Measurements from ENCODE around the gene PDE6H. TPM values are rescaled to one million over a fixed set of nuclear protein-coding genes. Genes with fewer than 3 reads are reported as not detected.

PDE6H gene
- polyA plus RNA-seq, 1 of the 3 experiments (the other 2 are of a cell fraction) = not detected

DNA sequence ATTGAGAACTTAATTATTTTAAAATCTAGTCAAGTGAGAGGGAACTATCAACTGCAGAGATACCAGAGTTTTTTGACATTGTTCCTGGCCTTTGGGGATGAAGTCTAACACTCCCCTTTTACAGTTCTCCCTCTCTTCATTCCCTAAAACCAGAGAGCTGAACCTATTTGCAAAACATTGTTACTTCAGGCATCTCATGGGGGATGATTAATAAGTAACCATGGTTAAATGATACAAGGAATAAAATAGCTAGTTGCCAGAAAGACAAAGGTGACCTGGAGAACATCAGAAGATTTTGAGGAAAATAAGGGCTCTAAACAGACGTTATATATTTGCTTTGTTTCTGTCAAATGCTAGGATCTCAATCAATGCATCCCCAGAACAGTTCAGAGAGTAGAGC, 42.3 kb downstream of the PDE6H start:
- H3K4me3 ChIP-seq (ENCODE audit: low read depth in 2 of 2, low read length in 1 of 2) = no peak overlapping the region
- no peaks in the 10 kb centered on the region for H3K9me2 ChIP-seq
- WGBS (ENCODE audit: low lambda C conversion rate) = 0% methylated on average over 1 of the region's 1 CpG
- TF ChIP-seq, protein P1, sequence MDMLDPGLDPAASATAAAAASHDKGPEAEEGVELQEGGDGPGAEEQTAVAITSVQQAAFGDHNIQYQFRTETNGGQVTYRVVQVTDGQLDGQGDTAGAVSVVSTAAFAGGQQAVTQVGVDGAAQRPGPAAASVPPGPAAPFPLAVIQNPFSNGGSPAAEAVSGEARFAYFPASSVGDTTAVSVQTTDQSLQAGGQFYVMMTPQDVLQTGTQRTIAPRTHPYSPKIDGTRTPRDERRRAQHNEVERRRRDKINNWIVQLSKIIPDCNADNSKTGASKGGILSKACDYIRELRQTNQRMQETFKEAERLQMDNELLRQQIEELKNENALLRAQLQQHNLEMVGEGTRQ (IDR thresholded peaks at IDR 0.05; ENCODE audit: borderline replicate concordance, low read depth, low read length) = no peak
- TF ChIP-seq GATA2 (CRISPR knock-in tag; IDR thresholded peaks at IDR 0.05) (no peak), EP300 (IDR thresholded peaks at IDR 0.05; ENCODE audit: borderline replicate concordance in 1 of 2, low read depth in 1 of 2, low read length in 1 of 2) (no peak), JUND (IDR thresholded peaks at IDR 0.05) (no peak), TEAD4 (IDR thresholded peaks at IDR 0.05; ENCODE audit: borderline replicate concordance, insufficient read depth) (no peak), FOXM1 (IDR thresholded peaks at IDR 0.05; ENCODE audit: low read depth) (no peak), GABPA (IDR thresholded peaks at IDR 0.05; ENCODE audit: low read depth) (no peak), EZH2phosphoT487 (IDR thresholded peaks at IDR 0.05; ENCODE audit: borderline replicate concordance, low read depth) (no peak), SMC3 (IDR thresholded peaks at IDR 0.05; ENCODE audit: low read depth, low read length) (no peak), RCOR1 (IDR thresholded peaks at IDR 0.05; ENCODE audit: low read length) (no peak), CHD2 (IDR thresholded peaks at IDR 0.05; ENCODE audit: low read length, partially characterized antibody) (no peak), TCF12 (IDR thresholded peaks at IDR 0.05) (no peak)
- TF ChIP-seq, protein P2, sequence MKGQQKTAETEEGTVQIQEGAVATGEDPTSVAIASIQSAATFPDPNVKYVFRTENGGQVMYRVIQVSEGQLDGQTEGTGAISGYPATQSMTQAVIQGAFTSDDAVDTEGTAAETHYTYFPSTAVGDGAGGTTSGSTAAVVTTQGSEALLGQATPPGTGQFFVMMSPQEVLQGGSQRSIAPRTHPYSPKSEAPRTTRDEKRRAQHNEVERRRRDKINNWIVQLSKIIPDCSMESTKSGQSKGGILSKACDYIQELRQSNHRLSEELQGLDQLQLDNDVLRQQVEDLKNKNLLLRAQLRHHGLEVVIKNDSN (IDR thresholded peaks at IDR 0.05; ENCODE audit: borderline replicate concordance, low read depth) = no peak
- TF ChIP-seq, protein P3, sequence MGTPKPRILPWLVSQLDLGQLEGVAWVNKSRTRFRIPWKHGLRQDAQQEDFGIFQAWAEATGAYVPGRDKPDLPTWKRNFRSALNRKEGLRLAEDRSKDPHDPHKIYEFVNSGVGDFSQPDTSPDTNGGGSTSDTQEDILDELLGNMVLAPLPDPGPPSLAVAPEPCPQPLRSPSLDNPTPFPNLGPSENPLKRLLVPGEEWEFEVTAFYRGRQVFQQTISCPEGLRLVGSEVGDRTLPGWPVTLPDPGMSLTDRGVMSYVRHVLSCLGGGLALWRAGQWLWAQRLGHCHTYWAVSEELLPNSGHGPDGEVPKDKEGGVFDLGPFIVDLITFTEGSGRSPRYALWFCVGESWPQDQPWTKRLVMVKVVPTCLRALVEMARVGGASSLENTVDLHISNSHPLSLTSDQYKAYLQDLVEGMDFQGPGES (IDR thresholded peaks at IDR 0.05; ENCODE audit: low read depth, low read length) = no peak
- TF ChIP-seq, protein P4, sequence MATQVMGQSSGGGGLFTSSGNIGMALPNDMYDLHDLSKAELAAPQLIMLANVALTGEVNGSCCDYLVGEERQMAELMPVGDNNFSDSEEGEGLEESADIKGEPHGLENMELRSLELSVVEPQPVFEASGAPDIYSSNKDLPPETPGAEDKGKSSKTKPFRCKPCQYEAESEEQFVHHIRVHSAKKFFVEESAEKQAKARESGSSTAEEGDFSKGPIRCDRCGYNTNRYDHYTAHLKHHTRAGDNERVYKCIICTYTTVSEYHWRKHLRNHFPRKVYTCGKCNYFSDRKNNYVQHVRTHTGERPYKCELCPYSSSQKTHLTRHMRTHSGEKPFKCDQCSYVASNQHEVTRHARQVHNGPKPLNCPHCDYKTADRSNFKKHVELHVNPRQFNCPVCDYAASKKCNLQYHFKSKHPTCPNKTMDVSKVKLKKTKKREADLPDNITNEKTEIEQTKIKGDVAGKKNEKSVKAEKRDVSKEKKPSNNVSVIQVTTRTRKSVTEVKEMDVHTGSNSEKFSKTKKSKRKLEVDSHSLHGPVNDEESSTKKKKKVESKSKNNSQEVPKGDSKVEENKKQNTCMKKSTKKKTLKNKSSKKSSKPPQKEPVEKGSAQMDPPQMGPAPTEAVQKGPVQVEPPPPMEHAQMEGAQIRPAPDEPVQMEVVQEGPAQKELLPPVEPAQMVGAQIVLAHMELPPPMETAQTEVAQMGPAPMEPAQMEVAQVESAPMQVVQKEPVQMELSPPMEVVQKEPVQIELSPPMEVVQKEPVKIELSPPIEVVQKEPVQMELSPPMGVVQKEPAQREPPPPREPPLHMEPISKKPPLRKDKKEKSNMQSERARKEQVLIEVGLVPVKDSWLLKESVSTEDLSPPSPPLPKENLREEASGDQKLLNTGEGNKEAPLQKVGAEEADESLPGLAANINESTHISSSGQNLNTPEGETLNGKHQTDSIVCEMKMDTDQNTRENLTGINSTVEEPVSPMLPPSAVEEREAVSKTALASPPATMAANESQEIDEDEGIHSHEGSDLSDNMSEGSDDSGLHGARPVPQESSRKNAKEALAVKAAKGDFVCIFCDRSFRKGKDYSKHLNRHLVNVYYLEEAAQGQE (IDR thresholded peaks at IDR 0.05; ENCODE audit: low read depth, low read length) = no peak
- TF ChIP-seq, protein P5, sequence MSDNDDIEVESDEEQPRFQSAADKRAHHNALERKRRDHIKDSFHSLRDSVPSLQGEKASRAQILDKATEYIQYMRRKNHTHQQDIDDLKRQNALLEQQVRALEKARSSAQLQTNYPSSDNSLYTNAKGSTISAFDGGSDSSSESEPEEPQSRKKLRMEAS (IDR thresholded peaks at IDR 0.05; ENCODE audit: low read depth) = no peak
- H3K27ac ChIP-seq (ENCODE audit: low read depth in 2 of 2, low read length in 1 of 2) = no peak overlapping the region
- CTCF ChIA-PET = no interaction called here
- 0 out of 2 replicates have a peak, but pooled peaks cover 3% of the 10 kb centered on the region for H3K9me3 ChIP-seq
- no peaks in the 10 kb centered on the region for H3K36me3 ChIP-seq (replicated peaks in 1 of 2; ENCODE audit: control insufficient read depth in 1 of 2, insufficient read depth in 2 of 2, low read length in 1 of 2)
- H3K79me2 ChIP-seq (ENCODE audit: insufficient read depth) = no peaks in the 10 kb centered on the region
- H3K4me1 ChIP-seq (ENCODE audit: control insufficient read depth in 1 of 2, insufficient read depth in 2 of 2, low read depth in 1 of 2, low read length in 1 of 2) = no peaks in the 10 kb centered on the region
- POLR2A ChIA-PET = no interaction called here
- no peak overlapping the region for H2AFZ ChIP-seq (ENCODE audit: low read depth)
- no peak overlapping the region for H3K9ac ChIP-seq
- no peaks in the 10 kb centered on the region for H3F3A ChIP-seq (replicated peaks; ENCODE audit: insufficient read depth)
- no peak overlapping the region for H3K4me2 ChIP-seq
- H4K20me1 ChIP-seq (ENCODE audit: insufficient read depth) = no peaks in the 10 kb centered on the region
- peaks cover 23% of the 10 kb centered on the region; the same call in 1 of the 2 replicates for H3K27me3 ChIP-seq (ENCODE audit: insufficient read depth)
- no peak for DNase-seq

All from SK-N-SH (cell line).